Measurements from ENCODE around the gene PTDSS2. TPM values are rescaled to one million over a fixed set of nuclear protein-coding genes. Genes with fewer than 3 reads are reported as not detected.

Gene PTDSS2
- total and polyA plus RNA-seq, 2 donors (not counting 1 experiment from before 2014, with no cell fraction given), result 22.1 to 29.0 TPM

GRCh38 chr11:489610-490185 lies 39.6 kb downstream of the PTDSS2 start:
- H3K9me3 Mint-ChIP-seq (ENCODE audit: insufficient read depth), result no peaks in the 10 kb centered on the region
- Histone ChIP-seq H3K4me2 (replicated peaks; ENCODE audit: low read depth, low read length, poor library complexity, severe bottlenecking) (no peak overlapping the region), H2AFZ (ENCODE audit: insufficient read depth, low read depth, low read length, poor library complexity, severe bottlenecking) (no peak overlapping the region), H3K79me2 (ENCODE audit: control insufficient read depth, insufficient read depth, low read length) (no peaks in the 10 kb centered on the region), H3K36me3 (replicated peaks in 1 of 2; ENCODE audit: control extremely low read depth in 1 of 2, control insufficient read depth in 1 of 2, extremely low read depth in 1 of 2, insufficient read depth in 2 of 2, low read length in 1 of 2) (peaks cover 0 to 4% of the 10 kb centered on the region in 2 experiments), H3K27ac (ENCODE audit: low read length in 2 of 2) (no peak overlapping the region), H3K27me3 (replicated peaks in 1 of 4; ENCODE audit: control extremely low read depth in 1 of 4, control insufficient read depth in 3 of 4, insufficient read depth in 4 of 4, low read length in 3 of 4) (no peaks in the 10 kb centered on the region), H3K4me3 (ENCODE audit: control extremely low read depth in 1 of 5, extremely low read depth in 1 of 5, insufficient read depth in 1 of 5, low read depth in 2 of 5, low read length in 4 of 5) (no peak overlapping the region), H4K20me1 (ENCODE audit: control insufficient read depth, insufficient read depth, low read length, poor library complexity, severe bottlenecking) (no peaks in the 10 kb centered on the region), H3K9ac (ENCODE audit: low read length) (no peak overlapping the region), H3K9me3 (ENCODE audit: control extremely low read depth in 1 of 3, control insufficient read depth in 2 of 3, insufficient read depth in 1 of 3, low read length in 2 of 3) (peaks cover 0 to 3% (median 0%) of the 10 kb centered on the region in 3 donors), H3K4me1 (ENCODE audit: control insufficient read depth in 2 of 2, insufficient read depth in 2 of 2, low read length in 2 of 2) (no peaks in the 10 kb centered on the region)
- ATAC-seq (ENCODE audit: low read depth) (no peak), DNase-seq (no peak)
- H3K27me3 Mint-ChIP-seq, result no peaks in the 10 kb centered on the region
- TF ChIP-seq EZH2 (IDR thresholded peaks at IDR 0.05; ENCODE audit: borderline replicate concordance, insufficient read depth, low read depth, low read length, poor library complexity, severe bottlenecking), result no peak
- TF ChIP-seq CTCF (IDR thresholded peaks at IDR 0.05), result no peak
- H3K27ac Mint-ChIP-seq, result no peak overlapping the region
- POLR2A ChIA-PET, result no interaction called here
- no peaks in the 10 kb centered on the region for H3K4me1 Mint-ChIP-seq
- CTCF ChIA-PET, result no interaction called here
- no peak overlapping the region for H3K4me3 Mint-ChIP-seq
- intact Hi-C loops (cut with micrococcal nuclease), result no loop called here
- WGBS (ENCODE audit: insufficient coverage), result 95% methylated on average over 33 of the region's 37 CpGs

GRCh38 chr11:490186-490929 lies 40.3 kb downstream of the PTDSS2 start:
- no peak overlapping the region for H3K4me2 ChIP-seq (replicated peaks; ENCODE audit: low read depth, low read length, poor library complexity, severe bottlenecking)
- H3K4me3 ChIP-seq (ENCODE audit: control extremely low read depth in 1 of 5, extremely low read depth in 1 of 5, insufficient read depth in 1 of 5, low read depth in 2 of 5, low read length in 4 of 5), result no peak overlapping the region
- CTCF ChIA-PET, result no interaction called here
- whole genome bisulfite sequencing (ENCODE audit: insufficient coverage), result 94% methylated on average over 38 of the region's 38 CpGs
- Mint-ChIP-seq H3K27me3 (no peaks in the 10 kb centered on the region), H3K4me3 (no peak overlapping the region), H3K27ac (no peak overlapping the region), H3K4me1 (no peaks in the 10 kb centered on the region), H3K9me3 (ENCODE audit: insufficient read depth) (no peaks in the 10 kb centered on the region)
- DNase-seq (no peak), ATAC-seq (ENCODE audit: low read depth) (no peak)
- no peak overlapping the region for H2AFZ ChIP-seq (ENCODE audit: insufficient read depth, low read depth, low read length, poor library complexity, severe bottlenecking)
- POLR2A ChIA-PET, result no interaction called here
- H3K79me2 ChIP-seq (ENCODE audit: control insufficient read depth, insufficient read depth, low read length), result no peaks in the 10 kb centered on the region
- intact Hi-C loops (cut with micrococcal nuclease), result no loop called here
- H3K9ac ChIP-seq (ENCODE audit: low read length), result no peak overlapping the region
- TF ChIP-seq CTCF (IDR thresholded peaks at IDR 0.05), result no peak
- TF ChIP-seq EZH2 (IDR thresholded peaks at IDR 0.05; ENCODE audit: borderline replicate concordance, insufficient read depth, low read depth, low read length, poor library complexity, severe bottlenecking), result no peak
- H4K20me1 ChIP-seq (ENCODE audit: control insufficient read depth, insufficient read depth, low read length, poor library complexity, severe bottlenecking), result no peaks in the 10 kb centered on the region
- no peaks in the 10 kb centered on the region for H3K9me3 ChIP-seq (ENCODE audit: control extremely low read depth in 1 of 3, control insufficient read depth in 2 of 3, insufficient read depth in 1 of 3, low read length in 2 of 3)
- H3K27me3 ChIP-seq (replicated peaks in 1 of 4; ENCODE audit: control extremely low read depth in 1 of 4, control insufficient read depth in 3 of 4, insufficient read depth in 4 of 4, low read length in 3 of 4), result no peaks in the 10 kb centered on the region
- H3K36me3 ChIP-seq (replicated peaks in 1 of 2; ENCODE audit: control extremely low read depth in 1 of 2, control insufficient read depth in 1 of 2, extremely low read depth in 1 of 2, insufficient read depth in 2 of 2, low read length in 1 of 2), result peaks cover 0 to 9% of the 10 kb centered on the region in 2 experiments
- H3K4me1 ChIP-seq (ENCODE audit: control insufficient read depth in 2 of 2, insufficient read depth in 2 of 2, low read length in 2 of 2), result no peaks in the 10 kb centered on the region
- no peak overlapping the region for H3K27ac ChIP-seq (ENCODE audit: low read length in 2 of 2)

Measured in B cell (primary cell).